Activated CD4-positive, alpha-beta T cell treated with anti-CD3 and anti-CD28 coated beads, Interleukin-2, amount 50 U/mL, for 16 hours (primary cell): ENCODE data around the gene CEND1.

ENCODE experiments used
- DNase-seq: peaks from one replicate; pipeline ENCODE4 v3.0.0-alpha.2; 2020

The CEND1 gene

DNA sequence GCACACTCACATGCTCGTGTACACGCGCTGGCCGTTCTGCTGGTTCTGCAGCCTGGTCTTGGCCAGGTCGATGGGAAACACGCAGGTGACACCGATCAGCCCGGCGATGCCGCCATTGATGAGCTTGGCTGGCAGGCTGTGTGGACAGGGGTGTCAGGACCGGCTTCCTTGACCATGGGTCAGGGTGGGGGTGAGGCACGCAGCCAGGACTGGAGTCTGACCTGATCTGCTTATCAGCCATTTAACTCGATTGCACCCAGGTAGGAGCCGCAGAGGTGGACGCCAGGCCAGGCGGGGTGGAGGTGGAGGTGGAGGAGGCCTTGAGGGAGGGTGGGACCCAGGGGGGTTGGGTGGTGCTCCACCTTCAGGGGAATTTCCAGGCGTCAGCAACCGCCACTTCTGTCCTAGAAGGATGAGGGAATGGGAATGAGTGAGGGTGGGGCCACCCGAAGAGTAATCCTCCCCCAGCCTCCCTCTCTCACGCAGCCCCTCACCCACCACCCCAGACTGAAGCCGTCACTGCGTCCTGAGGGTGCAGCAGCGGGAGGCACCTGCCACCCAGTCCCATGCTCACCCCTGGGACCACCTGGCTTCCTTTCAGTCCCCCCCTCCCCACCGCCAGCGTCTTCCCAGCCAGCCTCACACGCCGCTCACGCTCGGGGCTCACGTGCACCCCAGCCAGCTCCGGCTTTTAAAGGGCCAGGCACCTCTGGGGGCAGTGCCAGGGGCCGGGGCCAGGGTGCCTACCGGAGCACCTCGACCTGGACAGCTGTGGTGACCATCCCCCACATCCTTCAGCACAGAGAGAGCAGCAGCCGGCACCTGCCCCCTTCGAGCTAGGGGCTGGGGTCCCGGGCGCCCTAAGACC lies 5.1 kb upstream of the CEND1 start:
- no peak for DNase-seq

DNA sequence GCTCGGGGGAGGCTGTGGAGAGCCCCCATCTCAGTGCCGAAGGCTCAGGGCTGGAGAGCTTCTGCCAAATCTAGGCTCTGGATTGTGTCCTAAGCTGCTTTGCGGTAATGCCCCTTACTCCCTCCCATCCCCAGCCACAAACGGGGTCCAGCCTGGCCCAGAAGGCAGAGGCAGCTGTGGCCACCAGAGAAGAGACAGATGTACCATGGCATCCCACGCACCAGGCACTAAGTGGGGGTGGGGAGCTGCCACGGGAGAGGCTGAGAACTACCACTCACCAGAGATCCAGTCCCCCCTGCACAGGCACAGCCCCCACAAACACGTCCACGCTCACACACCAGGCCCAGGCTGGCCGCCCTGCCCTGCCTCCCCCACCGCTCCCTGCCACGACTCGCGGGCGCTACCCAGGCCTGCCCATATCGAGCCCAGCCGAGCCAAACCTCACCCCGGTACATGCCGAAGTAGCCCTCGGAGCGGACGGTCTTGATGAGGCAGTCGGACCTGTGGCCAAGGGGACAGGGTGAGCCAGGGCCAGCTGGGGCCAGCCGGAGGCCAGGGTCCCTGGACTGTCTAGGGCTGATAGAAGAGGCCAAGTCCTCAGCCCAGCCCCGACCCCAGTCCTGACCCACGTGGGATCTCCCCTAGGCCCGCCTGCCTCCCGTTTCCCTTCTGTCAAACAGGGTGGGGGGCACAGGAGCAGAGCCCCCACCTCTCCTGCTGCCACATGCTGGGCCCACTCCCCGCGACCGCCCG lies 4.3 kb upstream of the CEND1 start:
- no peak for DNase-seq

DNA sequence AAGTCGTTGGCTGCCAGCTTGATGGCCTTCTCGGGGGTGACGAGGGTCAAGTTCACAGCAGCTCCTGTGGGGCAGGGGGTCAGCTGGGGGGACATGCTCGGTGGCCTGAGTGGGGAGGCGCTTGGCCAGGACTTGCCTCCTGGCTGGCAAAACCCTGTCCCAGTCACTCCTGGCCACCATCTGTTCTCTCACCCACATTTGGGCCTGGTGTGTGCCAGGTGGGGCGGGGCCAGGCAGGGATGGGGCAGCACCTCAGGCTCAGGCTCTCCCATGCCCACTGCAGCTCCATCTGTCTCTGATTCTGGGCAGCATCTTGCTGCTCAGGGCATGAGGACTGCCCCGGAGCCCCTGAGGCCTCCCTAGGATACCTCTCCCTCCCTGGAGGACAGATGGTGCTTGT lies 3.7 kb upstream of the CEND1 start:
- DNase-seq: no peak

GRCh38 chr11:792873-793272 lies 3.0 kb upstream of the CEND1 start:
- DNase-seq: no peak

DNA sequence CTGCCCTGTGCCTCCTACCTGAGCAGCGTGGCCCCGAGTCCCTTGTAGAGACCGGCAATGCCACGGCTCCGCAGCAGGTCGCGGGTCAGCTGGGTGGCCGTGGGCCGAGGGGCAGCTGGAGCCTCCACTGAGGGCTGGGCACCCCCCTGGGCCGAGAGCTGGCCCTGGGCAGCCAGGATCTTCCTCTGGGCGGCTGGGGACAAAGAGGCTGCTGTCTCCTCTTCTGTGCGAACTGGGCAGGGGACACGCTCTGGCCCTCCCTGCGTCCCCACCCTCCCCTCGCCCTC lies 2.6 kb upstream of the CEND1 start:
- no peak for DNase-seq

DNA sequence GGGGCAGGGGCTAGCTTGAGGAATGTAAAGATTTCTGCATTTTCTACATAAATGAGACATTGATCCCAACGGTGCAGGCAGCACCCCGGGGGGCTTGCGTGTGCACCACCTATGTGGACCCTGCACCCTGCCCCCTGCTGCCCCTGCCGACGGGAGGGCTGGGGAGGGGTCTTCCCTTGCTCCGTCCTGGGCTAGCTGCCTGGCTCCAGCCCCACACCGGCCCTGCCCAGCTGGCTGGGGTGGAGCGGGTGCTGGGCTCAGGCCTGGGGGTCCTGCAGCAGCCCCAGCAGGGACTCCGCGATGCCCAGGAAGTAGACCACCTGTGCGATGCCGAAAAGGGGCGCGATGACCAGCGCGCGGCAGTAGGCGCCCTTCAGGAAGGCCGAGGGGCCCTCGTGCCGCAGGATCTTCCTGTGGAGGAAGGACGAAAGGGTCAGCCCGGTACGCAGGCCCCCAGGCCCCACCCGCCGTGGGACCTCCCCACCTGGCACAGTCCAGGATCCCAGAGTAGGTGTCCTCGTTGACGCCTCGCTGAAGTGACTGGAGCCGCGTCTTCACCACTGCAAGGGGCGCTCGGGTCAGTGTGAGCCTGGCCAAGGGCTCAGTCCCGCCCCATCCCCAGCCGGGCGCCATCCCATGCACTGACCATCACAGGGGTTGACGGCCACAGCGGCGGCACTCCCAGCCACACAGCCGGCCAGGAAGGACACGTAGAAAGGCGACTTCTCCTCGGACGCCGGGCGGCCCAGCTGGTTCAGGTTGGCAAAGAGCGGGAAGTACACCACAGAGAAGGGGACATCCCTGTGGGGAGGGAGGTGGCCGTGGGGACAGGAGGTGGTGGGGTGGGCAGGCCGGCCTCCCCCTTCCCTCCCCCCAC lies 2.0 kb upstream of the CEND1 start:
- DNase-seq: no peak

- DNase-seq: no peak
Measured at GRCh38 chr11:790721-791564, 1.1 kb upstream of the CEND1 start.

- no peak for DNase-seq
Measured at GRCh38 chr11:788953-789940, 643 bp downstream of the CEND1 start.

DNA sequence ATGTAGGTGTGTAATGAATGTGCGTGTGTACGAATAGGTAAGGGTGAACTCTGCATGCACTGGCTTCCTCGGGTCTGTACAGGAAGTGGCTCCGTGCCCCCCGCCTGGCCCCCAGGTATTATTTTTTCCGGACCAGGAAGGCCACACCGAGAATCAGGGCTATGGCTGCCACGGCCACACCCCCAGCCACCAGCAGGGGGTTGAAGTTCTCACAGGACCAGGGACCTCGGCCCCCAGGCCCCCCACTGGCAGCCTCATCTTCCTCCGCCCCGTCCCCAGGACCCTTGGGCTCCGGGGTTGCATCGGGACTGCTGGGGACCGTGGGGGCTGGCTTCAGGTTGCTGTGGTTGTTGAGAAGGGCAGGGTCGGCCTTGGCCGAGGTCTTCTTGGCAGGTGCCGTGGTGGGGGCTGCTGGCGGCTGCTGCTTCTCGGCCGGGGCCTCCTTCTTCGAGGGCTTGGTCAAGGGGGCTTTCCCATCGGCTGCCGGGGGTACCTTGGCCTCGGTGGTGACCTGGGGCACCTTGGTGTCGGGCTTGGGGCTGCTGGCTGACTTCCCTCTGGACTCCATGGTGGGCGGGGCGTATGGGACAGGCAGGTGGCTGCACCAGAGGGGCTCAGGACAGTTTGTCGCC lies 1.8 kb downstream of the CEND1 start:
- DNase-seq: no peak

GRCh38 chr11:787084-787675 lies 2.7 kb downstream of the CEND1 start:
- no peak for DNase-seq

DNA sequence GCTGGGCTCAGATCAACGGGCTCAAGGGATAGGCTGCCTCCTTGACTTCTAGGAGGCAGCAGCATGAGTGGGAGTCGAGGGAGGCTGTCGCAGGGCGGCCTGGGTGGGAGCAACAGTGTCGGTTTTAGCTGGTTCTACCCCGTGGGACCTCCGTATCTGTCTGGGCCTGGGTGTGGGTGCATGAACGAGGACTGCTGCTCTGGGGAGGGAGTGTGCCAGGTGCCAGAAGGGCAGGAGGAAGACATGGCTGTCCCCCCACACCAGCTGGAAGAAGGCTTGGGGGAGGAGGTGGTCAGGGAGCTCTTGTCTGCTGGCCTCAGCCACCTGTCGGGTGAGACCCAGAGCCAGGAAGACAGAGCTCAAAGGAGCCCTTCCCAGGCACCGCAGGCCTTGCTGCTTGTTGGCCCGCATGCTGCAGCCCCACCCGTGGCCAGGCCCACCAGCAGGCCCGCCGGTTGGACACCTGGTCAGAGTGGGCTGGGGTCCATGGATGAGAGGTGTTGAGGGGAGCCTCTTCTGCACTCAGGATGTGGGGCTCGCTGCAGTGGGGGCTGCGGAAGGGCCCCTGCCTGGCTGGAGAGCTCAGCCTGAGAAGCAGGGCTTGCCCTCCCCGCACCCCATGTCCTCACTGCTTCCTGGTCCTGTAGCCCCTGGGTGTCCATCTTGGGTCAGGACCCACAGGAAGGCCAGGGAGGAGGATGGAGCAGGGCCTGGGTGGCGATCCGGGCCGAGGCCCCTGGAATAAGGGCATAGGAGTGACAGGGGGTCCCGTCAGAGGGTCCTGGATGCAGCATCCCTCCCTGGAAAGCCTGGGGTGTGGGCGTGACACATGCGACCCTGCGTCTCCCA lies 3.4 kb downstream of the CEND1 start:
- DNase-seq: no peak

DNA sequence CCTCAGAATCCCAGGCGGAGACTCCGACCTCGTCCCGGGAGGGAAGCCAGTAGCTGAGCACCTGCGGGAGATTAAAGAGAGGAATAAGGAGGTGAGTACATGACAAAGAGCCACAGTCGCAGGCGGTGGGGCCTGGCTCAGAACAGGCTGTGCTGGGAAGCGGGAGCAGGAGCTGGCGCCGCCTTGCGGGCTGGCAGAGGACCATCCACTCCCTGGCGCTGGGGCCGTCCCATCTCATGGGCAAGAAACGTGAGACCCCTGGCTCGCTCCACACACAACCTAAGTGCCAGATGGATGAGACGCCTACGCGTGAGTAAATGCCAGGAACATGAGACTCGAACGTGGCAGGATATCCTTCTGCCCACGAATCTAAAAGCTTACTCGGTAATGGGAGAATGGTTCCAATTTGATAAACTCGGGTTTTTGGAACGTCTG lies 6.3 kb downstream of the CEND1 start:
- no peak for DNase-seq

- DNase-seq: no peak
Measured at GRCh38 chr11:782264-783174, 7.4 kb downstream of the CEND1 start.

DNA sequence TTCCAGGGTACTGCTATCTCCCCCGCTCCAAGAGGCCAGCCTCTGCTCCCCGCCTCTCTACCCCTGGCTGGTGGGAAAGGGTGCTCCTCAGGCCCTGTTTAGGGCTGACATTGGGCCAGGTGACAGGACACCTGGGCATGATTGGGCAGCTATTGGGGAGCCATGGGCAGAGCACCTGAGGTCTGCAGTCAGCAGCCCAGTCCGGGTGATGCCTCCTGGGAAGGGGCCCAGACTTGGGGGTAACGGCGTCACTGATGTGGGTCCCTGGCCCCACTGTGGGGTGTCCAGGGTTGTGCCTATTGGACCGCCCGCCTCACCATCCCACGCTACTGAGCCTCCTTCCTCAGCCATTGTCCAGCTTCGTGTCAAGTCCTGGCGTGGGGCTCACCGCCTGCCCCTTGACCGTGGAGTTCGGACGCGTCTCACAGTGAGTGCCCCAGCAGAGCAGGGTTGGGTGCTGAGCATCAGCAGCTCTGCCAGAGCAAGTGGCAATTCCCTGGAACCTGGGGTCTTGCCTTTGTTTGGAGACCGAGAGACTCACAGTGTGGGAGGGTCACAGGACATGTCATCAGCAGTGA lies 9.8 kb downstream of the CEND1 start:
- no peak for DNase-seq

DNA sequence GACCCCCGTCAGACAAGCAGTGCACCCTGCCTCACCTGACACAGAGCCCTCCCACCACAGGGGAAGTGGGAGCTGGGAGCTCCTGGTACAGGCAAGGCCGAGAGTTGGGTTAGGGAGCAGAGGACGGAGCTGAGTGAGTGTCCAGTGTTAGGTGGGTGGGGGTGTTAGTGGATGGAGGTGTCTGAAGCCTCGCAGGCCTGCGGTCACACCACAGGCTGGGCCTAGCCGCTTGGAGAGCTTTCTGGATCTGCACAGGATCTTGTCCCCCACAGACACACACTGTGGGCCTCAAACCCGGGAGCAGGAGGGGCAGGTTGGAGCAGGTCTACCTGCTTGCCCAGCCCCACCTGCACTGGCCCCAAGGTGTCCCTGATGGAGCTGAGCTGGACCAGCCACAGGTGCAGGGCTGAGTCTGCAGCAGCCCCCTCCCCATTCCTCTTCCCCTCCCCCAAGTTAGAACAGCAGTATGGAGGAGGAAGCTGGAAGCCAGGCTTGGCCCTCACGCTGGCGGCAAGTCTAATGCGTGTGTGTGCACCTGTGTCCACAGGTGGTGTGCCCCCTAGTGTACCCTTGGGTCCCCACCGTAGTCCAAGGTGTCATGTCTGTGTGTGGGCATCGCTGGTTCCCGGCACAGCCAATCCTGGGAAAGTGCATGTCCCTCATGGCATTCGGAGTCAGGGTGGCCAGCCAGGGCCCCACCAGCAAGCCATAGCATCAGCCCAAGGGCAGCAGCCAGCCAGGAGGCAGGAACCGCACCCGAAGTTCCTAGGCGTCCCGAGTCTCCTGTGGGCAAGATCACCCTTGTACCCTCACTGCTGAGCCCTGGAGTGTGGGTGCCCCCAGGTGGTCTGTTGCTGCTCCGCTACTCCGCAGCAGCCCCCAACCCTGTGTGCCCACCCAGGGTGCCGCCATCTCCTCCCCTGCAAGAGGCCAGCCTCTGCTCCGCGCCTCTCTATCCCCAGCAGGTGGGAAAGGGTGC lies 10.6 kb downstream of the CEND1 start:
- no peak for DNase-seq
